IPS-NIHi11 (cell line): ENCODE data around the gene WRAP73.
A peak's percentile ranks its signal among the peaks of the same experiment; 100 is the strongest.

Experiments
- DNase-seq: peaks from one replicate; pipeline ENCODE4 v3.0.0; 2012; ENCODE audit warnings: mixed read lengths, low spot score

WRAP73 gene

DNA sequence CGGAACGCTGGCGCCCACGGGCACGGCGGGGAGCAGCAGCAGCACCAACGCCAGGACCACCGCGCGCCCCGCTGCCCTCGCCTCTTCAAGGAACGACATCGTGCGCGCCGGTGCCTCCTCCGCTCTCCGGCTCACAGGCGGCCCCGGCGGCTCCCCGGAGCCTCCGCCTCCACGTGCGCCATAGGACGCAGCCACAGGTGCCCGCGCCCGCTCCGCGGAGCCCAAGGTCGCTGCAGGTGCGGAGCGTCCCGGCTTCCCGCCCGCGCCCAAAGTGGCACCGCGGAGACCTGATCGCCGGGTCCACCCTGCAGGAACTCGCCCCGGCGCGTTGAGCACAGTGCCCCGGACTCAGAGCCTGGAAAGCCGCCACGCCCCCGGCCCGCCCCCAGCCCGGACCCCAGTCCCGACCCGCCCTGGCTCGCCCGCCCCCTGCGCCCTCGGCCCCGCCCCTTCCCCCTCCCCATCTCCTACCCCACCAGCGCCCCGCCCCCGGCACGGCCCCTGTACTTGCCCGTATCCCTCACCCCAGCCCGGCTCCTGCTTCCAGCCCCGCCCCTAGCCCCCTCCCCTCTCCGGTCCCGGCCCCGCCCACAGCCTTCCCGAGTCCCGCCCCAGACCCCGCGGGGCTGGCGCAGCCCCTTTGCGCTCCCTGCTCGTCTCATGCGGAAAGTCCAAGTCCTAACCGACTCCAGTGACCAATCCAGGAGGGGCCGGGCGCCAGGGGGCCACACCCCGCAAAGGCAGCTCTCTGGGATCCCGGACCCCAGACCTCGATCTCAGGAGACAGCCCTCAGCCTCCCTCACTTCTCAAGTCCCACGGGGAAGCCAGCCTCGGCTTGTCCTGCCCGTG is 38.5 kb downstream of the WRAP73 start, which contains the start of gene MEGF6:
Gene MEGF6, minus strand, starts transcription at position 339 of the 850 bp plus-strand sequence. Its CDS starts 240 bp downstream, at position 99.
- DNase-seq, result peak; percentile 99

GRCh38 chr1:3610527-3611169 is 39.3 kb downstream of the WRAP73 start:
- DNase-seq, result no peak

- DNase-seq, result no peak
These were observed 40.0 kb downstream of the WRAP73 start for GRCh38 chr1:3609769-3610526.

- no peak for DNase-seq
These were observed 40.7 kb downstream of the WRAP73 start for GRCh38 chr1:3609016-3609768.

DNA sequence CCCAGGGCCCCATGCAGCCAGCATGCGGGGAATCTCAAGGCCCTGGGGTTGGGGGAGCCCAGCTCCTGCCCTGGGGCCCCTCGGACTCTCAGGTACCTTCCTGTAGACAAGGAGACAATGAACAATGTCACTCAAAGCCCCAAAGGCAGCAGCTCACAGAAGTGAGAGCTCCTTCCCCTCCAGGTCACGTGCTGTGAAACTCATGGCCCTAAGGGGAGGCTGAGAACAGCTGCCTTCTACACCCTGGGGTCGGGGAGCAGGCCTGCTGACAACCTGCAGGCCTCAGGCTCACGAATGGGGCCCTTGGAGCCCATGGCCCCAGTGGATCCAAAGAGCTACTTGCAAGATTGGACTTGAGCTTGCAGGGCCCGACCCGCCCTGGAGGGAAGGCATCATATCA is 41.7 kb downstream of the WRAP73 start:
- no peak for DNase-seq

DNA sequence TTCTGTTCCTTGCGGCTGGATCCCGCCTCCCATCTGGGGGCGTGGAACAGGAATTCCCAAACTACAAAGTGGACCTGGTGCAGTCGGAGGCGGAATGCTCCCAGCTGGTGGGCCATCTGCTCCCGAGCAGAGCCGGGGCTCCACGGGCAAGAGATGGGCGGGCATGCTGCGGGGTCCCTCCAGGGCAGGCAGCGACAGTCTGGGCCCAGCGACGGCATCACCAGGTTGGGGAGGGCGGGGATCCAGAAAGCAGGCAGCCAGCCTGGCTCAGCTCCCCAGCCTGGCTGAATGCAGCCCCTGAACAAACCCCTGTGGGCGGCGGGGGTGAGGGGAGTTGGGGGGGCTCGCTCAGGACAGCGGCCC is 42.2 kb downstream of the WRAP73 start:
- DNase-seq, result no peak

GRCh38 chr1:3606779-3607702 is 42.9 kb downstream of the WRAP73 start:
- no peak for DNase-seq

DNA sequence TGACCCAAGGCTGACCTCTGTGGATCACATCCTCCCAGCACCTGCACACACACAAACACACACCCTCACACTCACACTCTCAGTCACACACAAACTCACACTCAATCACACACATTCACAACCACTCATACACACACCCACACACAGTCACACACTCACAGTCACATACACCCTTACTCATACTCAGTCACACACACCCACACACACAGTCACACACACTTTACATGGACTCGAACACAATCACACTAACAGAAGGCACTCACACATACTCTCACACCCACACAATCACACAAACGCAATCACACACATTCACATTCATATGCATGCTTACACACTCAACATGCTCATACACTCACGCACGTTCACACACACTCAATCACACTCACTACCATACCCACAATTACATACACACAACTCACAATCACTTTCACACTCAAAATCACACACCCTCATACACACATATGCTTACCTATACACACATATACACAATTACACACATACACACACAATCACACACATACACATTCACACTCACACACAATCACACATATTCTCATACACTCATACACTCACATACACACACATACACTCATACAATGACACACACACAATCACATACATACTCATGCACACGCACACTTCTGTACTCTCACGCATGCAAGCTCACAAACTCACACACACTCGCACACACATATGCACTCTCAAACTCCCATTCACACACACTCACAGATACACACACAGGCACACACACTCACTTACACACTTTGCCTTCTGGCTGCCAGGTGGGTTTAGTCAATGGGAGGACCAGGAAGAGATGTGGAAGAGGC is 44.7 kb downstream of the WRAP73 start:
- DNase-seq, result no peak

GRCh38 chr1:3604468-3604974 is 45.4 kb downstream of the WRAP73 start:
- no peak for DNase-seq

DNA sequence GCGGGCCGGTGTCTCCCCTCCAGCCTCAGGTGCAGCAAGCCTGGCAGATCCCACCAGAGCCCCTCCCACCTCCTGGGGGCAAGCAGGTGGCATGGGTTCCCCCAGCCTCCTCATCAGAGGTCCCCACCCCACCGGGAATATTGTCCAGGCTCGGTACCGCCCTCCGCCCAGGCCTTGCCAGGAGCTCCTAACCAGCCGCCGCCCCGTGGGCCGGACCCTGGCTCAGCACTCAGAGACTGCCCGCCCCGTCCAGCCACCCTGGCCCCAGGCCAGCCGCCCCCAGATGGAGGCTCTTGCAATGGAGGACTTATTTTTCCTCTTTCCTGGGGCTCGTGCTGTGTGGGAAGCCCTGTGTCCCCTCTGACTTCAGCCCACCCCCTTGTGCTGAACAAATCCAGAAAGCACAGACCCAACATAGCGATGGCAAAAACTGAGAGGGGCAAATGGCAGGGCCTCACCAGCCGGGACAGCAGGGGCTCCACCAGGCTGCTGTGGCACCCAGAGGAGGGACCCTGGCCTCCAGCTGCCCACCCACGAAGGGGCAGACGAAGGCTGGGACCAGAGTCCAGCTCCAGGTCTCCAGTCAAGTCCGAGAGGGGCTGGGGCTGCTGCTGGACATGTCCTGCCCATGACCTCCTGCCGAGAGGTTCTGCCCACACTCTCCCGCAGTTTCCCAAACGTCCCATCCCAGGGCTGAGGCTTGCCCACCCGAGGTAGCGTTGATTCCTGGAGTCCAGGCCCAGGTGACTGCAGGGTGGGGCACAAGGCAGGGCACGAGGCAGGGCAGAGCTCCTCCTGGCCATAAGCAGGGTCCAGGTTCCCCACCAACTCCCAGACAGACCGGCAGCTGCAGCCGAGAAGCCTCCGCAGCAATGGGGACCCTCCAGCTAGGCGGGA is 46.1 kb downstream of the WRAP73 start:
- DNase-seq, result no peak

DNA sequence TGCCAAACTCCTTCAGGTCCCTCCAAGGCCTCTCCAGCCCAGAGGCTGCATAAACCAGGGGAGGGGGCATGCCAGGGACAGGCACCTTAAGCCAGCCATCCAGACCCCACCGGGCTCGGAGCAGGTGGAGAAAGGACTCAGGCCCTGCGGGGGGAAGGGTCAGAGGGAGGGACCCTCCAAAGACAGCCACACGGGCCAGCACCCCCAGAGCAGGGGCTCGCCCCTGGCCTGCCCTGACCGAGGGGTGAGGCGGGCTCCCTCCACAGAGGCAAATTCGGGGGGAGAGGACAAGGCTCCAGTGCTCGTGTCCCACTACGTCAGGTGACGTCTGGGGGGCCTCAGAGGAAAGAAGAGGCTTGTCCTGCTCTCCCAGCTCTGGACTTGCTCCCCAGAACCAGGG is 46.7 kb downstream of the WRAP73 start:
- DNase-seq, result no peak

- DNase-seq, result no peak
These were observed 47.5 kb downstream of the WRAP73 start for GRCh38 chr1:3602375-3602774.

- no peak for DNase-seq
These were observed 48.2 kb downstream of the WRAP73 start for GRCh38 chr1:3601743-3602142.

DNA sequence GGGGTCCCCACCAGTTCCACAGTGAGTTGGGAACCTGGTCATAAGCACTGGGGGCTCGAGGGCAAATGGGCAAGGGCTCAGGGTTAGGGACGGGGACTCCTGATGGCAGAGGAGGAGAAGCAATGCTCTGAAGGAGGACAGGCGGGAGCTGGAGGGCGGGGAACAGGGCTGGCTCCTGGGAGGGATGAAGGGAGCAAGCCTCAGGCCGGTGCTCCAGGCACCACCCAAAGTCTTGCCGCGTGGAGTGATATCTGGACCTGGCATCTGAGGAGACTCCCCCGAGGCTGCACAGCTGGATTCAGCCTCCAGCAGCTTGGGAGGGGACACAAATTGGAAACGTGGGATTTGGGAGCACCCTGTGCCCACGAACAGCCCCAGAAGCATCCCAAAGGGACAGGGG is 49.5 kb downstream of the WRAP73 start:
- DNase-seq, result no peak

DNA sequence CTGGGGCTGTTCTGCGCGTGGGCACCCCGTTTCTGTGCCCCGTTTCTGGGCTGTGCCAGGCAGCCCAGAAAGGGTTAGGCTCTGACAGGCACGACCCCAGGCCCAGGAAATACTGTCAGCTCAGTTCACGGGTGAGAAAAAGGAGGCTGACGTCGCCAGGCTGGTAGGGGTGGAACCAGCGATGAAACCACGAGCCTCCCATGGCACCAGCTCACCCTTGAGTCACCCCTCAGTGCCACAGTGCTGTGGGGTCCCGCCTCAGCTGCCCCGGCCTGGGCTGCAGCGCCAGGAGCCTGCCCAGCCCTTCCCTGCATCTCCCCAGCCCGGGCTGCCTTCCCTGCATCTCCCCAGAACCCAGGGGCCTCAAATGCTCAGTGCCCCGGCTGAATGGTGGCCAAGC is 50.1 kb downstream of the WRAP73 start:
- DNase-seq, result no peak

GRCh38 chr1:3599286-3599811 is 50.6 kb downstream of the WRAP73 start:
- no peak for DNase-seq

GRCh38 chr1:3598522-3599285 is 51.2 kb downstream of the WRAP73 start:
- peak; percentile 72 for DNase-seq

- DNase-seq, result peak; percentile 66
These were observed 51.8 kb downstream of the WRAP73 start for GRCh38 chr1:3598051-3598491.
